Stimulated activated CD8-positive, alpha-beta memory T cell treated with anti-CD3 and anti-CD28 coated beads, Interleukin-2, amount 100 ng/mL, for 48 hours (primary cell): ENCODE results near the gene YPEL1.
"Not testable (repeated sequence)": the region's sequence is repeated elsewhere in the genome, so short reads cannot be mapped to it uniquely, and the experiment has no call there.

Experiments
- DNase-seq, 2 donors: peaks; one replicate each; pipeline ENCODE4 v3.0.0-alpha.2; 2020; ENCODE audit warnings: low read depth in 2 of 2

The YPEL1 gene

DNA sequence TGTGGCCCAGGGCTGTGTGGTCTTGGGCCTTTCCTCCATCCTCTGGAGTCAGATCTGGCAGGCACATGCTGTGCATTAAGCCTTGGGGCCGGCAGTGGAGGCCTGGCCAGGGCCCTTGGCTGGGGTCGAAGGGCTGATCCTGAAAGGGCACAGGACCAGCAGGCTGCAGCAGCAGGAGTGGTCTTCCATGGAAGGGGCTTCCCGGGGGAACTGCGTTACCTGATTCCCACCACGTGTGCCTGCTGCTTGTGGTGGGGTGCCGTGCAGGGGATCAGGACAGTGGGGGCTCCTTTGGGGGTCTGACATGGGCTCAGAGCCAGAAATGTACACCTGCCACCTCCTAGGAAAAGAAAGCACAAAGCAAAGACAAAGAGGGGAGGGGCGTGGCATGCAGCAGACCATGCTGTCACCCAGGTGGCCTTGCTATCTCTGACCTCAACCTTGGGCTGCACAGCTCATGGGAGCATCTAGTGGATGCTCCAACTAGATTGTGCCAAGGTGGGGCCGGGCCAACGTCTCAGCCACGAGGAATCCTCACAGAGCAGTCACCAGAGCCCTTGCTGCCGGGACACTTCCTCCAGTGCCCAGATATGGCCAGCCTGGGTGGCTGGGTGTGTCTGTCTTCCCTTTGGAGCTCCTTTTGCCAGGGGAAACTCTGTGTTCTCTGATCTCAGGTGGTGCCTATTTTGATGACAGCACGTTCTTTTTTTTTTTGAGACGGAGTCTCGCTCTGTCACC is 17.9 kb upstream of the YPEL1 start:
- no peak for DNase-seq

DNA sequence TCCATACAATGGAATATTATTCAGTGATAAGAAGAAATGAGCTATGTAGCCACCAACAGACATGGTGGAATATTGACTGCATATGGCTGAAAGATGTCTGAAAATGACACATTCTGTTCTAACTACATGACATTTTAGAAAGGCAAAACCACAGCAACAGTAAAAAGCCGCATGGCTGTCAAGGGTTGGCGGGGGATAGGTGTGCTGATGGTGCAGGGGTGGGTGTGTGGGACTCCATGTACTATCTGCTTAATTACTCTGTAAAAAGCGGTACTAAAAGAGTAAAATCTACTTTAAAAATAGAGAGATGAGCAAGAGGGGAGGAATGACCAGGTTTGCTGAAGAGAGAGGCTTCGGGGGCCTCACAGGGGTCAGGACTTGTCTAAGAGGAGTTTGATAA is 16.7 kb upstream of the YPEL1 start:
- no peak for DNase-seq

DNA sequence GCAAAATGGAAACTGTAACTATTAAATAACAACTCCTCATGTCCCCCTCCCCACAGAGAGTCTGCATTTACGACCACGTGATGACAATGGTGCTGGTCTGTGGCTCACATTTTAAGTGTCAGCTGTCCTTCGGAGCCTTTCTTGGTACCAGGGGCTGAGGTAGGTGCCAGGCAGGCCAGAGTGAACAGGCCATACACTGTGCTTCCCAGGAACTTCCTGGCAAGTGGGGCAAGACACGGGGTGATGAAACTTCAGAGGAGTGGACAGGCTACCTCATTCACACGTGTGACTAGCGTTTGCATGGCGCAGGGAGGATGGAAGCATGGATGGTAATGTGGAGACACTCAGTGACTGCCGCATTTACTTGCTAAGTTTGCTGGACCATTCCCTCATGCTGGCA is 10.4 kb upstream of the YPEL1 start:
- DNase-seq, result no peak

DNA sequence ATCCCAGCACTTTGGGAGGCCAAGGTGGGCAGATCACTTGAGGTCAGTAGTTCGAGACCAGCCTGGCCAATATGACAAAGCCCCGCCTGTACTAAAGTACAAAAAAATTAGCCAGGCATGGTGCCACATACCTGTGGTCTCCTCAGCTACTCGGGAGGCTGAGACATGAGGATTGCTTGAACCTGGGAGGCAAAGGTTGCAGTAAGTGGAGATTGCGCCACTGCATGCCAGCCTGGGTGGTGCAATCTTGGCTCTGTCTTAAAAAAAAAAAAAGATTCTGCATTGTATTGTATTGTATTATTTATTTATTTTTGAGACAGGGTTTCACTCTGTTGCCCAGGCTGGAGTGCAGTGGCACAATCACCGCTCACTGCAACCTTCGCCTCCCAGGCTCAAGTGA is 9.3 kb upstream of the YPEL1 start:
- DNase-seq, result not testable (repeated sequence)

DNA sequence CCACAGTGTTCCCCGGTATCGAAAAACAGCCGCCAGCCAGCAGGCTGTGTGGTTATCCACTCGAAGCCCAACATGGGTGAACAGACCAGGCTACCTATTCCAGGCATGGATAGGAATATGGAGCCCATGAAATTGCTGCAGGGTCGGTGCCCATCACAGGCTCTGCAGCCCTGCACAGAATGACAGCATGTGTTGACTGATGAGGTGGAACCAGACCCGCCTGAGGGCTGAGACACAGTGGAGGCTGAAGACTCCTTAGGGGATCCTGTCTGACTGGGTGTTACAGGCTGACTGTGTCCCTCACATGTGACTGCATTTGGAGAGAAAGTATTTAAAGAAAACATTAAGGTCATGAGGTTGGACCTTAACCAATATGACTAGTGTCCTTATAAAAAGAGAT is 6.2 kb upstream of the YPEL1 start:
- DNase-seq, result no peak

DNA sequence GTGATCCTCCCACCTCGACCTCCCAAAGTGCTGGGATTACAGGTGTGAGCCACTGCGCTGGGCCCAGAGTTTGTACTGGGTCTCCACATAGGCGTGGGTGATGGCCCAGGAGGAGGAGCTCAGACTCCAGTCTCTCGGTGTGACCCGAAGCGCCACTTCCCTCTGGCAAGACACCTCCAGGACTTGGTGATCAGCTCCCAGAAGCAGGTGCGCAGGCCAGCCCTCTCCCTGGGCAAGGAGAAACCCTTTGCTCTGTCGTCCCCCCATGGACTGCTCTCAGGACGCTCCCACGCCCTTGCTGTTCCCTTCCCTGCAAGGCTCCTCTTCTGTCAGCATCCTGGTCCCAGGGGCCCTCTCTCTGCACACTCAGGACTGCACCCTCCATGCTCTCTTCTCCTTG is 5.5 kb upstream of the YPEL1 start:
- no peak for DNase-seq

DNA sequence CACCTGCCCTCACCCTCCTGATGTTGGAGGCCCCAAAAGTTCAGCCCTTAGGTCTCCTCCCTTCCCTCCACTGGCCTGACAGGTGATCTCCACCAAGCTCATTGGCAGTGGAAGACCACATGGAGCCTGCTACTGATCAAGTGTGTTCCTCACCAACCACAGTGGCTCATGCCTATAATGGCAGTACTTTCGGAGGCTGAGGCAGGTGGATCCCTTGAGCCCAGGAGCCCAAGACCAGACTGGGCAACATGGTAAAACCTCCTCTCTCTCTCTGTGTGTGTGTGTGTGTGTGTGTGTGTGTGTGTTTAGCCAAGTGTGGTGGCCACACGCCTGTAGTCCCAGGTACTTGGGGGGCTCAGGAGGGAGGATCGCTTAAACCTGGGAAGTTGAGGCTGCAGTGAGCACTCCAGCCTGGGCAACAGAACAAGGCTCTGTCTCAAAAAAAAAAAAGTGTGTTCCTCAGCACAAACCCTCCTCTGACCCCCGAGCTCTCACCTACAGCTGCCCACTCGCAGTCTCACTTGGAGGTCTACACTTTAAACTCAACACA is 4.3 kb upstream of the YPEL1 start:
- no peak for DNase-seq

DNA sequence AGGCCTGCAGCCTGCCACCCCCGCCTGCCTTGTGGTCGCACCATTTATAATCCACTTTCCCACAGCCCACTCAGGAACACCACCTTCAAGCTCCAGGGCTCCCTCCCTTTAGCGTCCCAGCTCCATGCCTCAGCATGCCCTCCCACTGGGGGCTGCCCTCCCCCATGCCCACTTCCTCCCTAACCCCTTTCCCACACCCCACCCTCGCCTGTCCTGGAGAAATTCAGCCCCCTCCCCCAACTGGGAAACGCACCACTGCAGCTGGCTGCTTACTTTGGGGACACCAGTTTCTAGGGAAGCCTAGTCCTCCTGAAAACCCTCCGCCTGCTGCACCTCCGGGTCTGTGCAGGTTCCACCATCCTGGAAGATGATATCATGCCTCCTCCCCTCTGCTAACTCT is 3.4 kb upstream of the YPEL1 start:
- no peak for DNase-seq

DNA sequence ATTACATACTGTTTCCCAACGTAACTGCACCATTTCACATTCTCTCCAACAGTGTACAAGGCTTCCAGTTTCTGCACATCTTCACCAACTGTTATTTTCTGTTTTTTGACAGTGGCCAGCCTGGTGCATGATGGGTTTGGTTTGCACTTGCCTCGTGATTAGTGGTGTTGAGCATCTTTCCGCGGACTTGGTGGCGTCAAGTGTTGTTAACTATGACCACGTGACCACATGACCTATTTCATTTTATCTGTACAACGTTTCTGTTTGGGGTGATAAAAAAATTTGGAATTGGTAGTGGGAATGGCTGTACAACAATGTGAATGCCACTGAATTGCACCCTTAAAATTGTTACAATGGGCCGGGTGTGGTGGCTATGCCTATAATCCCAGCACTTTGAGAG is 2.5 kb upstream of the YPEL1 start:
- DNase-seq, result no peak

DNA sequence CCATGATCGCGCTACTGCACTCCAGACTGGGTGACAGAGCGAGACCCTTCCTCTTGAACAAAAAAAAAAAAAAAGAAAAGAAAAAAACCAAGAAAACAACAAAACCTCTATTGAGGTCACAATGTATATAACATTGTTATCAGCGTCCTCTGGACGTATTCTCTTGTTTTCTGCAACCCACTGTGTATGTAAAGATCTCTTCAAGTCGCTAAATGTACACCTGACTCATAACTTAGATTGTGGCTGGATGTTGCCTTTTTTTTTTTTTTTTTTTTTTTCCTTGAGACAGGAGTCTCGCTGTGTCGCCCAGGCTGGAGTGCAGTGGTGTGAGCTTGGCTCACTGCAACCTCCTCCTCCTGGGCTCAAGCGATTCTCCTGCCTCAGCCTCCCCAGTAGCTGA is 1.4 kb upstream of the YPEL1 start:
- no peak for DNase-seq

DNA sequence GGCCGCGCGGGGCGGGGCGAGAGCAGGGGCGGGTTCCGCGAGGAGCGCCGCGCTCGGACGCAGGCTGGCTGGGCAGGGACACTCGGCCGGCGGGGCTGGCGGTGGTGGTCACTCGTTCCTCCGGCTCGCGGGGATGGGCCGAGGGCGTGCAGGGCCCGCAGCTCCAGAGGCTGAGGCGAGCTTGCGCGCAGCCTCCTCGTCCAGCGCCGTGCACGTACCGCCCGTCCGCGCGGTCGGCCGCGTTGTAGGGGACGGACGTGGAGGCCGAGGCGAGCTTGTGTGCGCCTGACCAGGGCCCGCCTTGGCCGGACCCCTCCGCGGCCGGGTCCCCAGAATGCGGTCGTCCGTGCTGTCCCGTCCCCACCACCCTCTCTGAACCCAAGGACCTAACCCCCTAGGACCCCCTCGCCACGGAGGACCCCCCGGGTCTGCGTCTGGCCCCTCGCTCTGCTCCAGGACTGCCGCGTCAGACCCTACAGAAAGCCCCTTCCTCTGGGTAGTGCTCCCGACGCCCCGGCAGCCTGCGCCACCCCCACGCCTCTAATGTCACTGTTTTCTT is 569 bp upstream of the YPEL1 start:
- DNase-seq, result no peak

DNA sequence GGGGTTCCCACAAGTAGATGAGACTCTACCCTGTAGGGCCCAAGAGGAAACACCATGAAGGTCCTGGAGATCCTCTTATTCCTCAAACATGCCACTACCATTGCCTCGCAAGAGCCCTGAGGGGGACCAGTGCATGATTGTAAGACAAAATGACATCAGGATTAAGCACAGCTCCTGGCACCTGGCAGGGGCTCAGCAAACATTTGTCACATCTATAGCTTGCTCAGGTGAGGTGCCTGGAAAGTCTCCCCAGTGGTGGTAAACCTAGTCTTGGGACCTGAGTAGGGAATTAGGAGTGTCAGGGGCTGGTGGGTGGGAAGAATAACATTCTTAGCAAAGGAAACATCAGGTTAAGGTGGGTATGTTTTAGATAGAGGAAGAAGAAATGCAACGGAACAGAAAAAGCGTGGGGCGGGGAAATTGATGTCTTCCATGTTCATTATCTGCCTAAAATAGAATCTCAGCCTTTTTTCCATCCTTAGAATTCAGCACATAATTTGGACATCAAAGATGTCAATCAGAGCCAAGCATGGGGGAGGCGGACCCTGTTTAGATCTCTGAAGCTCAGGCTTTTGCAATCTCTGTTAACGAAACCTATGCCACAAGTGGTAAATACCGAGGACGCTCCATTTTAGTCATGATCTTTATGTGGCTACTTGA is 924 bp downstream of the YPEL1 start:
- DNase-seq, result no peak

DNA sequence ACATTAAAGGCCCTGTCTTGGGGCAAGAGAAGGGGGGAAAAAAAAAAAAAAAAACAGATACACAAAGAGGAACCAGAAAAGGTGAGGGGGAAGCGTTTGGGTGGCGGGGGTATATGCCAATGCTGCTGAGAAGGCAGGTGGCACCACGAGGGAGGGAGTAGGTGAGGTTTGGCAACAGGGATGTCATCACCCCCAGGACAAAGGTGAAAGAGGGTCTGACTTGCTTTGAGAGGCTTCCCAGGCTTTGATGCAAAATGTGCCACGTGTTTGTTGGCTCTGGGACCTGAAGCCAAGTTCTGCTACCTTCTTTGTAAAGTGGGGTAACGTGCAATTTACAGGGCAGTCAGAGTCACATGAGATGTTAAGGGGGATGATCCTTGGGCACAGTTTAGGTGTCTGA is 4.1 kb downstream of the YPEL1 start:
- no peak for DNase-seq

DNA sequence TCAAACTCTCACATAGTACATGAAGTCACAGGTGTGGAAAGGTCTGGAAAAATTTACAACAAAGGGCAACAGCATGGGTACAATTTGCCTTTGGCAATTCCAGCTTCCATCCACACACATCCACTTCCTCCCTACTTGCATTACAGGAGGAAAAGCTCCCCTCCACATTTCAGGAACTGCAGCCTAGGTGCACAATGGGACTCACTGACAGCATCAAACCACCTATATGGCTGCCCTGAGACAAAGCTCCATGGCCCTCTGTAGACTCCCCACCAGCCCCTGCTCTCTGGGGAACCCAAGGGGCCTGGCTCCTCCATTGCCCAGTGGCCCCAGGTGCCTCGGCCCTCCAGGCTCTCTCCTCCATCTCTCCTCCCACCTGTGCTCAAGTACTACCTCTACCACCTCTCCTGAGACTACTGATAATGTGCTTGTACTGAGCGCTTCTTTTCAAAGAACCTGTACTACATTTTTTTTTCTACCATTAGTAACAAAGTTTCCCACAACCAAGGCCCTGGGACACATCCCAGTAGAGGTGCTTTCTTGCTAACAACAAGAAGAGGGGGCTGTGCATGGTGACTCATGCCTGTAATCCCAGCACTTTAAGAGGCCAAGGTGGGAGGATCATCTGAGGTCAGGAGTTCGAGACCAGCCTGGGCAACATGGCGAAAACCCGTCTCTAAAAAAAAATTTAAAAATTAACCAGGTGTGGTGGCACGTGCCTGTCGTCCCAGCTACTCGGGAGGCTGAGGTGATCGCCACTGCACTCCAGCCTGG is 4.9 kb downstream of the YPEL1 start:
- no peak for DNase-seq

DNA sequence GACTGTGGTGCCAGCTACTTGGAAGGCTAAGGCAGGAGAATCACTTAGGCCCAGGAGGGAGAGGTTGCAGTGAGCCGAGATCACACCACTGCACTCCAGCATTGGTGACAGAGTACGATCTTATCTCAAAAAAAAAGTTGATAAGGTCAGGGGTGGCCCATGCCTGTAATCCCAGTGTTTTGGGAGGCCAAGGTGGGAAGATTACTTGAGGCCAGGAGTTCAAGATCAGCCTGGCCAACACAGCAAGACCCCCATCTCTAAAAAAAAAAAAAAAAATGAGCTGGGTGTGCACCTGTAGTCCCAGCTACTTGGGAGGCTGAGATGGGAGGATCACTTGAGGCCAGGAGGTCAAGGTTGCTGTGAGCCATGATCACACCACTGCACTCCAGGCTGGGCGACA is 6.4 kb downstream of the YPEL1 start:
- DNase-seq, result not testable (repeated sequence)

DNA sequence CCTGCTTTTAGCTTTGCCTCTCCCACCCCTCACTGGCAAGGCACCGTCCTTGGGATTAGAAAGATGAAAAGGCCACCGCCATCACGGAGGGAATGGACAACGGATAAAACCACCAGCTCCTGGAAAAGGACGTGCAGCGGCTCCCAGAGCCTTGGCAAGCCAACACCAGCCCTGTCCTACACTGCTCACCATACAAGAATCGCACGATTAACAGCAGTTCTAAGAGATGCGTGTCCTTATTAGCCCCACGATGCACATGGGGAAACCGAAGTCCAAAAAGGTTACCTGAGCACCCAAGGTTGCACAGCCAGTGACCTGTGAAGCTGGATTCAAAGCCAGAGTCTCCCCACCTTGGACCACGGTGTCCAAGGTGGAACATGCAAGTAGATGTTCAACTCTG is 7.3 kb downstream of the YPEL1 start:
- no peak for DNase-seq

DNA sequence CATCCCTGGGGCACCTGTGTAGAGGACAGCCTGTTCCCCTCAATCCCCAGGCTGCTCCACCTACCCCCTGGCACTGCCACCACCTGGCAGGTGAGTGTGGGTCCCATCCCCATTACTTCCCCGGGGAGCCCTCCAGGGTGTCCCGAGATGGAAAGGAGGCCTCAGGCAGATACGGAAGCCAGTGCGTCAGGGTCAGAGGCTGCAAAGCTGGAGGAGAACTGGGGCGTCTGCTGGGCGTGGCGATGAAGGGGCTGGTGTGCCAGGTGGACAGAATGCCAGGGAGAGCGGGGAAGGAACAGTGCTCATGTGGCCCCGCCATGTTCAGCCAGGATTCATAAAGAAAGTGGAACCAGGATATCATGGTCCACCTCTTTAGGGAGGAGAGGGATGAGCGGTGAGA is 7.8 kb downstream of the YPEL1 start:
- DNase-seq, result no peak

DNA sequence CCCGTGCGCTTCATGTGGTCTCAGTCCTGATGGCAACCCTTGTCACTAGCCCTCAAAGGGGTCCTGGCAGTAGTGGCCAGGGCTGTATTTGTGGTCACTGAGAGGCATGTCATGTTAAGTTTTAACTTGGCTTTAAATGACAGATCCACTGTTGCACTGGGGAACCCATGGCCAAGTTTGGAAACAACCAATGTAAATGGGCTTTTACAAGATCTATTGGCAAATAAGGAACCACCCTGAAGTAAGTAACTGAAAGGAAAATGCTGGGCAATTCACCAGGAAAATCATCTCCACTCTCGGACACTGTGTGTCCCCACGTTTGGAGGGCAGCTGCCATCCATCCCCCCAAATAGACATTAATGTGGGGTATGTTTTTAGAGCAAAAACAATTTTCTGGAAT is 8.4 kb downstream of the YPEL1 start:
- DNase-seq, result no peak

DNA sequence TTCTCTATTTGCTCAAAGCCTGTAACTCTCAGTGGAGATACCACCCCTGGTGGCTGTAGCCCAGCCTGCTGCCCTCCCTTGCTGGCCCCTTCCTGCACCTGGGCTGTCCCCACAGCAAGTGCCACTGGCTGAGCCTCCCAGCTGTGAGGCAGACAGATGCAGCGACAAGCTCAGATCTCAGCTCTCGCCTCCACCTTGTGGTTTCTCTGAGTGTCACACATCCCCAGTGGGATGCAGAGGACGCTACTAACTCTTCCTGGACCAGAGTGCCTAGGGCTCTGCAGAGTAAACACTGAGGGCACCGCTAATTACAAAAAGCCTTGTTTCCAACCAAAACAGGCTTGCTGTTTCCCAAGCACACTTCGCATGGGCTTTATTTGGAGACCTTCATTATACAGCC is 8.9 kb downstream of the YPEL1 start:
- peak in 1 of 2 donors; percentile 21 for DNase-seq

DNA sequence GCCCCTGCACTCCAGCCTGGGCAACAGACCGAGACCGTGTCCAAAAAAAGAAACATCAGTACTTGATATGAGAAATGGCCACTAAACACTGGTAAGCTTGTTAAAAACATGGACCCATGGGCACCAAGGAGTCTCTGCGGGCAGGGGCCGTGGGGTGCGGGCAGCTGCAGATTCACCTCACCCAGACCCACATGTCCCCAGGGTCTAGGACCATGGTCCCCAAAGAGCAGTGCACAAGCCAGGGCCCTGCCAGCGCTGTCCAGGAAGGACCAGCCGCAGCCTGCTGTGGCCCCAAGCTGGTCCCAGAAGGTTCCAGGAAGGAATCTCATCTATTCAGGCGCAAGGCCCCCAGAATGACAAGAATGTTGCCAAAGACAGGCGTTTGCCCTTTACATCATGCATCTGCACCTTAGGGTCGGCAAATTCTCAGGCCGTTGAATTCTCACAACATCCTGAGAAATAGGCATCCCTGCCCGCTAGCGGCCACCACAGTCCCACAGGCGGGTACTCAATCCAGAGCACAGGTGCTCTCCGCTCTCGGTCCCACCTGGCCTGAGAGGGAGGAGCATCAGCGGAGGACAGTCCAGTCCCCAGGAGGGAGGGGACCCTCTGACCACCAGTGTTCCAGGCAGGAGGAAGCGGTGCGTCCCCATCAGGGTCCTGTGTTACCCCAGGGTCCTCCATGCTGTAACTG is 9.5 kb downstream of the YPEL1 start:
- DNase-seq, result no peak

DNA sequence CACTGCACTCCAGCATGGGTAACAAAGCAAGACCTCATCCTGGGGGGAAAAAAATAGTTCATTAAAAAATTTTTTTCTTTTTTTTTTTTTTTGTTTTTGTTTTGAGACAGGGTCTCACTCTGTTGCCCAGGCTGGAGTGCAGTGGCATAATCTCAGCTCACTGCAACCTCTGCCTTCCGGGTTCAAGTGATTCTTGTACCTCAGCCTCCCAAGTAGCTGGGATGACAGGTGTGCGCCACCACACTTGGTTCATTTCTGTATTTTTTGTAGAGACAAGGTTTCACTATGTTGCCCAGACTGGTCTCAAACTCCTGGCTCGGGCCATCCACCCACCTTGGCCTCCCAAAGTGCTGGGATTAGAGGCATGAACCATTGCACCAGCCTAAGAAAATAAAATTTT is 11.1 kb downstream of the YPEL1 start:
- DNase-seq, result not testable (repeated sequence)
